GM19397 (cell line): ENCODE data around the gene WIPF1.

Source experiments
- ATAC-seq: cut with Tn5 transposase; IDR thresholded peaks from one replicate; pipeline ENCODE4 v1.9.1; 2021; ENCODE audit warnings: mild to moderate bottlenecking, moderate library complexity; ENCODE audit not compliant: unreplicated experiment

The WIPF1 gene

DNA sequence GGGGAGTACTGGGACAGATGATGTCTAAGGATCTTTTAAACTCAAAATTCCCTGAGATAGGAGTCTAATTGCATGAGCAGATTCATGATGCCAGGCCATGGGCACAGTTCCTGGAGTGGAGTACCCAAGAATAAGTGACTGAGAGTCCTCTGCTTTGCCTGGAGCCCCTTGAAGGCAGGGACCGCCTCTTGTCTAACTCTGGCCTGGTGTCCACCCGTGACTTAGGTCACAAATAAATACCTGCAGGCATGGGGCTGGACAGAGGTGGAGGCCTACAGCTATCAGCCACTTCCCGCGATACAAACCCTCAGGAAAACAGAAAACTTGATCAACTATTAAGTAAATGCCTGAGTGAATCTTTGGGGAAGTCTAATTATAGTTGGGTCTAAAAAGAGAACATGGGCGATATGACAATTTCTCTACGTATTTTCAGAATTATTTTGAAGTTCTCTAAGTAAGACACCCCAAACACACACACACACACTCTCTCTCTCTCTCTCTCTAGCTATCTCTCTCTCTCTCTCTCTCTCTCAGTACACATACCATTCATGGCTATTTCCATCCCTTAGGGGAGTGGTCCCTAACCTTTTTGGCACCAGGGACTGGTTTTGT, 1.8 kb upstream of the WIPF1 start:
- ATAC-seq, result no peak

DNA sequence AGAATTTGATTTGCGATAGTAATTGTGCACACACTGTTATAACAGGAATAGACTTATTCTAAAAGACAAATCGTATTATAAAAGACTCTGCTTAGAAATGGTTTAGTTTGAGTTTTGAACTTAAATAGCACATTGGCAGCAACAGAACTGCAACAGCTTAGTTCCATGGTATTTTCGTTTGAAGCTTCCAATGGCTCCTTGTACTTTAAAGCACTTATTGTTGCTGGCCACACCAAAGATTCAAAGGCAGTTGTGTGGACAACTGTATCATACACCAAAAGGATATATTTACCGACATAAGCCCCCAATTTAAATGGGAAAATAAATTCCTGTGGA, 627 bp downstream of the WIPF1 start:
- no peak for ATAC-seq

DNA sequence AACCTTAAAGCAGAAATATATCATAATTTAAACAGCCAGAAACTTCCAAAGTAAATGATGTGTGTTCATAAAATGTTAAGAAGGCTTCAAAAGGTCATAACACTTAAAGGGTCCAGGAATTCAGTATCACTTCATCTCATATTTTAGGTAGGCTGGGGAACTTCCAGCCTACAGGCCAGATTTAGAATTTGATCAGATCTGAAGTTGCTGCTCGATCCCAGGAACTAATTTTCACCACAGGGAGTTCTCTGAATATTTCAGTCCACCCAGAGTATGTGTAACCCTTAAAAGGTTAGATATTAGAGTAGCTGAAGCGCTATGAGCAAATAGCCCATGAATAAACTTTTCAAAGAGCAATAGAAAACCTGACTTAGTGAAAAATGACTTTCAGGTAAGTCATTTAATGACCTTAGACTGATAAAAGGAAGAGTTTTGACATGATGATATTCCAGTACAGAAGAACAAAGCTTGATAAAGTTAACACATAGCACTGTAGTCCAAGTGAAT, 1.7 kb downstream of the WIPF1 start:
- ATAC-seq, result no peak

DNA sequence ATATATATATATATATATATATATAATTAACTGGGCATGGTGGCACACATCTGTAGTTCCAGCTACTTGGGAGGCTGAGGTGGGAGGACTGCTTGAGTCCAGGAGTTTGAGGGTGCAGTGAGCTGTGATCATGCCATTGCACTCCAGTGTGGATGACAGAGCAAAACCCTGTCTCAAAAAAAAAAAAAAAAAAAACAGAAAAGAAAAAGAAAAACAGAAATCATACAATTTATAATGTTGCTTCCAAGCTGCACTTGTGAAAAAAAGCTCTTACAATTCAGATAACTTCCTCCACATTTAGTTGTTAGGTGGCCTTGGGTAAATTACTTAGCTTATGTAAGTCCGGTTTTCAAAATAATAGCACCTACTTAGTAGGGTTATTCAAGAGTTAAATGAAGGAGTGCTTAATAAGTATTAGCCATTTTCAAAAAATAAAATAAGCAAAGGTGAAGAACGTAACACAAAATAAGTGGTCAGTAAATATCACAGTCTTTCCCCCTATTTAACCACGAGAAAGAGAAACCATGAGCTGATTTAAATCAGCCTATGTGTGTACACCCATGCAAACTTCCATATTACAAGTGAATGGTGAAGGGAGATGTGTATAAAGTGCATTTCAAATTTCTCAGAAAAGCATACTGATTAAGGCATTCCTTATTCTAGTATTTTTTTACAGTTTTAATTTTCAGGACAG, 2.3 kb downstream of the WIPF1 start:
- no peak for ATAC-seq

DNA sequence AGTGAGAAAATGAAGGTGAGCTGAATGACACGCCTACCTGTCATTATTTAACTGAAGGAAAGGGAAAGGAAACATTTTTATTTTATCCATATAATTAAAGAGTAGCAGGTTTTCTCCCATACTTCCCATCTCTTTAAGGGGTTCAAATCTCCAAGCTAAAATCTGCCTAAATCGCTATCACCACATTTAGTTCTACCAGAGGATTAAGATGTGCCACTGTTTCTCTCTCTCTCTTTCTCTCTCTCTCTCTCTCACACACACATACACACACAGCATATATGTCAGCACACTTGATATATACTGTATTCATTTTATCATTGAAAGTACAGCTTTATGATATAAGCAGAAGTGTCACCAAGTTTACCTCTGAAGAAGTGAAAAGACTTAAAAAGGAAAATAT, 3.1 kb downstream of the WIPF1 start:
- no peak for ATAC-seq

DNA sequence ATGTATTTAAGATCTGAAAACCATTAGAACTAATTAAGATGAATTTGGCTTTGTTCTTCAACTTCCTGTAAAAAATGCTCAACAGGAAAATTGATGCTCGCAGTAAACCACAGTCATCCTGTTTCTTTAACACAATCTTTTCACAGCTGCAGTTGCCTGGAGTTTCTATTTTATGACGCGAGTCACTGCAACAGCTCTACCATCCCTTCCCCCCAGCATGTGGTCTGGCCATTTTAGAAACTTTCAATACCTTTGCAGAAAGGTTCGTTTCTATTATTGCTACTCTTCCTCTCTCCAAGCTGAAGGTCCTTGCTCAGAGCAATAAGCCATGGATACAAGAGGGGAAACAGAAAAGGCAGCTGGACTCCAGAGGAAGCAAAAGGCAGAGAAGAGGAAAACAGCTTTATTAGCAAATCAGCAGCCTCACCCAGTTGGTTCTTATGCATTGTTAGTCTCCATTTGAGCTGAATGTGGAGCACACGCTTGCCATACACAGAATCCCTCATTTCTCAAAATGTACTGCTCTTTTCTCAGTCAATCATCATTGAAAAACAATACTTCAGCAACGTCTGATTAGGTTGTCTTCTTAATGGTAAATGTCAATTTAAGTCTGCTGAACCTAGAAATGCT, 3.9 kb downstream of the WIPF1 start:
- peak; percentile 55 for ATAC-seq

DNA sequence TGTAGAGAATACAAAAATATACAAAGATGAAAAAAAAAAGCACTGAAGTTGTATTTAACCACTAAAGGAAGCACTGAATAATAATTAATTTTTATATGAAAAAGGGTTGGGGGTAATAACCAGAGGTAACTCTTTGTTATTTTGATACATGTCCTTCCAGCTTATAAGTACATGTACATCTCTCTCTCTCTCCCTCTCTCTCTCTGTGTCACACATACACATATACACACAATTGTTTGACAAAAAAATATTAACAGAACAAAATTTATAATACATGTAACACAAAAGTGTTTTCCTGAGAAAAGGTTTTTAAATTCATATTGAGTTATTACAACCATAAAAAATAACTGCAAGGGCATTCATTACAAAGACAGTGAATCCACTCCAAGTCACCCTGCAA, 4.6 kb downstream of the WIPF1 start:
- no peak for ATAC-seq

DNA sequence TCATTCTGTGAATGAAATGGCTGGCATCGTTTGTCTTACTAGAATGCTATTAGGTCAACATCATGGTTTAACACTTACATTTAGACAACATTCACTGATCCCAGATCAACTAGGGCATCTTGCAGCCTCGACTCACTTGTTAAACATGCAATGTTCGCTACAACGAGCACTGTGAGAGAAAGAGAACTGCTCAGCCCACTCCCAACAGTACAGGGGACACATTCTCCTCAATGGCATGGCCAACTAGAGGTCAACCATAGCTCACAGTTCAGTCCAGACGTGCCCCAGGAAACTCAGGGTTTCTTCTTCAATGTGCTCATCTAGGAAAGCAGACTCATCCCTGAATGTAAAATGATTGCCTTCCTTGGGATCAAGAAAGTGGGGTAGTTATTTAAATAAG, 5.9 kb downstream of the WIPF1 start:
- no peak for ATAC-seq

DNA sequence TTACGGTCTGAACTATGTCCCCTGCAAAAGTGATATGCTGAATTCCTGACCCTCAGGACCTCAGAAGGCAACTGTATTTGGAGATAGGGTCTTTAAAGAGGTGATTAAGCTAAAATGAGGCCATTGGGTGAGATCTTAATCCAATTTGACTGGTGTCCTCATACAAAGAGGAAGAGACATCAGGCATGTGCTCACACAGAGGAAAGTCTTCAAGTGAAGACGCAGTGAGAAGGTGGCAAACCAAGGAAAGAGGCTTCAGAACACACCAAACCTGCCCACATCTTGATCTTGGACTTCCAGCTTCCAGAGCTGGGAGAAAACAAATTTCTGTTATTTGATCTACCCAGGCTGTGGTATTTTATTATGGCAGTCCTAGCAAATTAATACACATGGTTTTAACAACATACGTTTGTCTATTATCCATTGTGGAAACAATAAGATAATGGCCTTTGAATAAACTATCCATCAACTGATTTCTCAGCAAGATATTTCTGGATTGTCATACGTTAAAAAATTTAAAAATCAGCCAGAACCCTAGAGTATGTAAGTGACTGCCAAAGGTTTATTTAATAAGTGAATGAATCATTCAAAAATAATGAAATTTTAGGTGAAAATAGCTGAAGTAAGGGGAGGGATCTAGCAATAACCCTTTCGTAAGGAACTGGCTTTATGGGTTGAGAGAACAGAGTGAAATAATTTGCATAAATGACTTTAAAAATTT, 6.5 kb downstream of the WIPF1 start:
- no peak for ATAC-seq

DNA sequence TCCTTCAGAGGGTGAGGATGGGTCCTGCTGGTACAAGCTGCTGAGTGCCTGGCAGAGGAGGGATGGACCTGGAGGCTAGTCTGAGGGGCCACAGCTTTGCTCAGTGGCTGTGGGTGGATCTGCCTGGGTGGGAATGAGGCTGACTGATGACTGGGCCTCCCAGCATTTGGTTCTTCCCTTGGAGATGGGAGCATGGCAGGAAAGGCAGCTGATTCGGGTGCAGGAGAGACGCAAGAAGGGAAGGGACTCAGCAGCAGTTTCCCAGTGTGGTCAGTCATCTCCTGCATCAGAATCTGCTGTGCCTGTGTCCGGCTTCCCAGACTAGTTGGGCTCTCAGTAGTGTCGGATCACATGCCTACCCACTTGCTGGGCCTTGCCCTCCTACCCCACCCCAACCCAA, 7.3 kb downstream of the WIPF1 start:
- no peak for ATAC-seq

DNA sequence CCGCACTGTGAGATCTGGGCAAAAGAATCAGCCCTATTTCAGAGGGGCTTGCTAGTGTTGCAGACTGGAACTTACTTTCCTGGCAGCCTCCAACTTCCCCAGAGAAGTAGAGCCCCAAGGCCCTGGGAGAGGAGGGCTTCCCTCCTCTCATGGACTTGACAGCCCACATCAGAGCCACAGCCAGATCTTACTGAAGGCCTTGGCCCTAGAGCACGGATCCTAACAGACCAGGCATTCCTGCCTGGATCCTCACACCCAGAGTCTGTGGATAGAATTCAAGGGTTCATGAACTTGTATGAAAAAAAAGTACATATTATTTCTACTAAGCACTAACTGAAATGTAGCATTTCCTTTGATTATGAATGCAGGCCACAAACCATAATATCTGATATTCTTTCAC, 8.3 kb downstream of the WIPF1 start:
- ATAC-seq, result no peak

DNA sequence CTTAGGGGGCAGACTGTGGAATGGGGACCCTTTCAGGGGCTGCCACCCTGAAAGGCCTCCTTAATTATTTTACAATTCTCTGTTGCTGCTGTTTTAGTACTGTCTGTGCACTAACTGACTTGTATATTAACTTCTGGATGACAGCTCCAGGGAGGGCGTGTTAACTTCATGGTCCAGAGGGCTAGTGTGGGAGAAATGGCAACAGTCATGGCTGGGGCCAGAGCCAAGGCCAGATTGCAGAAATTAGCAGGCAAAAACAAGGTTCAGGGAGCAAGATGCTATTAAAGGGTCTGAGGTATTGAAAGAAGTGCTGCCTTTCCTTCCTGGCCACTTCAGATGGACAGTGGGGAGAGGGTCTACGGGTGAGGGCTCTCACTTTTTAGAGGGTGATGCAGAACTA, 9.1 kb downstream of the WIPF1 start:
- ATAC-seq, result no peak

DNA sequence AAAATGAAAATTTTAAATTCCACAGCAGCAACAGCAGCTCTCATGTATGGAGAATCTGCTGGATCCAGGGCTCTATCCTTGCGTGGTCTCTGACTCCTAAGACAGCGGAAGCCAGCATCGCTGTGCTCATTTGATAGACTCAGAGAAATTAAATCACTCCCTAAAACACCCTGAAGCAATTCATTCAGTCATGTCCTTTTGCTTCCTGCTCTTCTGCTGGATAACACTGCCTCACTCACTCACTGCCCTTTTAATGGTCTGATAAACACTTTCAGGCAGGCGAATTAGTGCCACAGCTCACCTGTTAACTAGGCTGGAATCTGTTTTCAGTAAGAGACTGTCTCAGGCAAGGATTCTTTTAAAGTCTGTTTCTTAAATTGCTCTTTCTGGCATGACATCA, 10.0 kb downstream of the WIPF1 start:
- no peak for ATAC-seq

DNA sequence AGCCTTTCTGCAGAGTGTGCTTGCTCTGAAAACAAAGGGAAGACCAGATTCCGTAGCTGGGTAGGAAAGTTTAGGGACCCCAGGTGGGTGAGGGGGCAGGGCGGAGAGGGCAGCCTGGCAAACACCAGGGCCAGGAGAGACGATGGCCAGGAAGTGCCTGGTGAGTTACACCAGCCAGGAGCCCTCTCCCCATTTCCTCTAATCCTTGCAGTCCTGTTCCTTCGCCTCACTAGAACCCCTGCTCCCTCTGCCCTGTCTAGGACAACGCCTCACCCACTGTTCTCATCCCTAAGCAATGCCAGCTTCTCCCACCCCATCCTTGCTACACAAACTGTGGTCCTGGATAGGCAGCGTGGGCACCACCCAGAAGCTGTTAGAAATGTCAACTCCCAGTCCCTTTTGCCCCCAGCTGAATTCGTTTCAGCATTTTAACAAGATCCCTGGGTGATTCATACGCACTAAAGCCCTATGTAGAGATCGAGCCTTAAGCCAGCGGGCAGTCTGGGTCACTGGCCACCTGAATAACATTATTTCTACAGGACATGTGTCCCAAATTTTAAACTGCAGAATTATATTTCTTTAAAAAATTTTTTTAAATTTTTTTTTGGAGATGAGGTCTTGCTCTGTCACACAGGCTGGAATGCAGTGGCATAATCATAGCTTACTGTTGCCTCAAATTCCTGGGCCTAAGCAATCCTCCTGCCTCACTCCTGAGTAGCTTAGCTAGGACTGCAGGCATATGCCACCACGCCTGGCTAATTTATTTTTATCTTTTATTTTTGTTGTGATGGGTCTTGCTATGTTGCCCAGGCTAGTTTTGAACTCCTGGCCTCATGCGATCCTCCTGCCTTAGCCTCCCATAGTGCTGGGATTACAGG, 10.9 kb downstream of the WIPF1 start:
- no peak for ATAC-seq

DNA sequence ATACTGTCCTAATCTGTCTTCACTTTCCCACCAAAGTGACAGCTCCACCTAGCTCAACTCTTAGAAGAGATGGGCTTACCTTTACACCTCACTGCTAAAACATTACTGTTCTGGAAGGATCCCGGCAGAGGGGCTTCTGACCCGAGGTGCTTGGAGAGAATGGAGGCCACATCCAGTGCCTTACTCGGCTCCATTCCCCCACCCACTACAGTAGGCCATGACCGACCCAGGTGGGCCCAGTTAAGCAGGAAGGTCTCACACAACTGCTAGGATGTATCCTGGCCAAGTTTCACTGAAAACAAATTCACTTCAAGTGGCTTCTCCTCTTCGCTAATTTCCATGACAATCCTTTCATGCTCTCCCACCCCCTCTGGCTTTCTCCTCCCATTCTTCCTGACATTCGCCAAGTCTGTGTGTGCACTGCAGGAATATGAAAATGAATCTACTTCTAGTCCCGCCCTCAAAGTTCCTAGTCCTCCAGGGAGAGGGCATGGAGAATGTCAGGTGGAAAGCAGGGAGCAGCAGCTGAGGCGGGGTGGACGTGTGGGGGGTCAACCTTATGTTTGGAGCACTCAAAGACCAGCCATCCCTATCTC, 11.8 kb downstream of the WIPF1 start:
- no peak for ATAC-seq

DNA sequence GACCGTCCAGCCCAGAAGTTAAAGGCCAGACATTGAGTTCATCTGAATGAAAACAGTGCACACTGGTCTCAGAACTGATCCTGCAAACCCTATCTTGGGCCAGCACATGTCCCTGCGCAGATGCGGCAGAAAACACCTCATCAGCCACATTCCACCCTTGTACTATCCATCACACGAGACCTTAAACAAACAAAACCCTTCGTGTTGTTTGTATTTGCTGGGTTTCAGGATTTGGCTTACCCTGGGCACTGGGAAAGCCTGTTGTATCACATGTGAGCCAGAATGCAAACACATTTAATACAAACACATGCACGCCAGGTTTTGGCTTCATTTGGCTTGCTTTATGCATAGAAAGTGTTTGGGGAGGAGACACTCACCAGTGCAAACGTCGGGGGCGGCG, 12.5 kb downstream of the WIPF1 start:
- no peak for ATAC-seq

DNA sequence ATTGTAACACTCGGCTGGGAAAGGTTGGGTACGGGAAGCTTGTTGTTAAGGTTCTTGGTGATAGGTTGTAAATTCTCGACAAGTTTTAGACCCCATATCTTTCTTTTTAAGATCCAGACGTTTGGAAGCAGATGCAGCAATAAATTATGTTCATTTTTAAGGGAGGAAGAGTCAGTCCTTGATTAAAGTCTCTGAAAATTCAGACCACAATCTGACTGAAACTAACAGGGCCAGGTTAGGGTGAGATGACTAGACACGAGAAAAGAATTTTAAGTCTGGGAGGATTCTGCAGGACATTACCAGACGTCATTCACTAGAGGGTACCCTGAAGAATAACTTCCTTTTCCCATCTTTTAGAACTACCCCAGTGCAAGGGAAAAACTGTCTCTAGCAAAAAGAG, 16.1 kb downstream of the WIPF1 start:
- no peak for ATAC-seq

DNA sequence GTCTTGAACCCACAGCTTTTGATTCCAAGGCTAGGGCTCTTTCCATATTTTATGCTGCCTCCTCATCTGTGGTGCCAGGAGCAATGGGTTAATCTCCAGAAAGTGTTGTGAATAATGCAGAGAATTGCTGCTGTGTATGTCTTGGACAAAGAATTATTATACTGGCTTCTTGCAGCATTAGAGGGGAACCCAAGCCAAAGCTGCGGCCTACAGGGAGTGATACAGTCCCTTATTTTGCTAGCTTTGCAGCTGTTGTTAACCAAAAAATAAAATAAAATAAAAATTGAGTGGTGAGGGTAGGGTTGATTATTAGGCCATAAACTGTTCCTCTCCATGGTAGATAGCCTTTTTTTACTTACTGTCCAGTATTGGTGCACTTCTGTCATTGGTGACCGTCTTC, 16.7 kb downstream of the WIPF1 start:
- ATAC-seq, result no peak

DNA sequence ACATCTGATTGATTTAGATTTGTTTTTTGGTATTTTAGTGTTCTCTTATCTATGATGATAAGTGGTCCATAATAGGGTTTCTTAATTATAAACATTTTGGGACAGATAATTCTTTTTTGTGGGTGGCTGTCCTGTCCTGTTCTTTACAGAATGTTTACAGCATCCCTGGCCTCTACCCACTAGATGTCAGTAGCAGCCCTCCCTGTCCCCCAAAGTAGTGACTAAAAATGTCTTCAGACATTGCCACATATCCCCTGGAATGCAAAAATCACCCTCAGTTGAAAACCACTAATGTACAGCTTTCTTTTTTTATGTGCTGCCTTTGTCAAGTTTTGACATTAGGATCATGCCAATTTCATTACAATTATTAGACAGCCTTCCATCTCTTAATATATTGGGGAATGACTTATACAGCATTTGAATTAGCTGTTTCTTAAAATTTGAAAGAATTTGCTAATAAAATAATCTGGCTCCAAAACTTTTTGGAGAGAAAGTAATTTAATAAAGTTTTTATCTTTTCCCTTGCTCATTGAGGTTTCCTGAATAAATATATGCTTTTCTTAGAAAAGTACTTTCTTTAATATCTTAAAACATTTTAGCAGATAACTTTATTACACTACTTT, 19.5 kb downstream of the WIPF1 start:
- no peak for ATAC-seq

DNA sequence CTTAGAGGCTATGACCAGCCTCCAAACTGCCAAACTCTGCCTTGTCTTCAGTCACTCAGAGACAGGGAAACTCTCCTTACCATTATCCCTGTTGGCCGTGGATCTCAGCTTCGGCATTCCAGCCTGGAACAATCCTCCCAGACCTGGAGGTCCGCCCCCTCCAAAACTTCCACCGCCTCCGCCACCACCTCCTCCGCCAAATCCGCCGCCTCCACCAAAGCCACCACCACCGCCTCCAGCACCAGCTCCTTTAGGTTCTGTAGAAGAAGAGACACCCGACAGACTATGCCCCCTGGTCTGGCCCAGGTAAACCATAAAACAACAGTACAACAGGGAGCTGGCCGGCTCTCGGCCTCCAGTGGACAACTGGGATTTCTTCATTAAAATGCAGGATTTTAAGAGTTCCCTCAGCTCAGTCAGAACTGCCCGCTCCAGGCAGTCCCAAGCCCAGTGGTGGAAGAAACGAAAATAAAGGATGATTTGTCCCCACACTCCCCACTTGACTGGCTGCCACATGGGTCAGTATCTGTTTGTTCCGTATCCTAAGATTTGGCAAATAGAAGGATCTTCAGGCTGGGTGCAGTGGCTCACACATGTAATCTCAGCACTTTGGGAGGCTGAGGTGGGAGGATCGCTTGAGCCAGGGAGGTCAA, 22.4 kb downstream of the WIPF1 start:
- ATAC-seq, result no peak
